DMS53 treated with DMSO at 0.1 percent for 48 hours (cell line): ENCODE results near the gene NANS.
A peak's percentile ranks its signal among the peaks of the same experiment; 100 is the strongest.
"Not testable (repeated sequence)": the region's sequence is repeated elsewhere in the genome, so short reads cannot be mapped to it uniquely, and the experiment has no call there.

Source experiments
- DNase-seq: peaks from one replicate; lab custom pipeline; 2025; ENCODE audit not compliant: unreplicated experiment; lab: John Stamatoyannopoulos, UW

Gene NANS

GRCh38 chr9:98056269-98057137, at the start of gene NANS:
TSS of gene NANS (plus strand) at chr9:98056732. CDS start at chr9:98056809, 77 bp downstream.
- DNase-seq, result peak; percentile 83

- no peak for DNase-seq
Measured at GRCh38 chr9:98007251-98007928, 49.1 kb upstream of the NANS start.

- DNase-seq, result no peak
Measured at GRCh38 chr9:98008764-98009163, 47.8 kb upstream of the NANS start.

GRCh38 chr9:98009437-98009836, 47.1 kb upstream of the NANS start:
- no peak for DNase-seq

- DNase-seq, result no peak
Measured at GRCh38 chr9:98009936-98010335, 46.6 kb upstream of the NANS start.

- DNase-seq, result no peak
Measured at GRCh38 chr9:98010445-98010844, 46.1 kb upstream of the NANS start.

- no peak for DNase-seq
Measured at GRCh38 chr9:98011122-98011521, 45.4 kb upstream of the NANS start.

- no peak for DNase-seq
Measured at GRCh38 chr9:98016137-98016680, 40.3 kb upstream of the NANS start.

GRCh38 chr9:98017306-98017705, 39.2 kb upstream of the NANS start:
- no peak for DNase-seq

GRCh38 chr9:98018347-98018746, 38.2 kb upstream of the NANS start:
- no peak for DNase-seq

- DNase-seq, result no peak
Measured at GRCh38 chr9:98019098-98019497, 37.4 kb upstream of the NANS start.

GRCh38 chr9:98019869-98020268, 36.7 kb upstream of the NANS start:
- DNase-seq, result not testable (repeated sequence)

GRCh38 chr9:98020476-98021145, 35.9 kb upstream of the NANS start:
- DNase-seq, result no peak

- no peak for DNase-seq
Measured at GRCh38 chr9:98021306-98022040, 35.1 kb upstream of the NANS start.

- DNase-seq, result no peak
Measured at GRCh38 chr9:98022447-98022846, 34.1 kb upstream of the NANS start.

- peak; percentile 85 for DNase-seq
Measured at GRCh38 chr9:98024702-98025101, 31.8 kb upstream of the NANS start.

GRCh38 chr9:98031169-98031568, 25.4 kb upstream of the NANS start:
- no peak for DNase-seq

- no peak for DNase-seq
Measured at GRCh38 chr9:98031935-98032334, 24.6 kb upstream of the NANS start.

- DNase-seq, result peak; percentile 17
Measured at GRCh38 chr9:98034593-98035546, 21.7 kb upstream of the NANS start.

- DNase-seq, result no peak
Measured at GRCh38 chr9:98037357-98037756, 19.2 kb upstream of the NANS start.
